ENCODE measurements around the gene SIK3. TPM values are rescaled to one million over a fixed set of nuclear protein-coding genes. Genes with fewer than 3 reads are reported as not detected.

The SIK3 gene
- total RNA-seq, 1 donor from 2014 or later: 61.0 TPM

GRCh38 chr11:116829525-116830183 lies 268.6 kb downstream of the SIK3 start, which contains the start of gene APOC3:
TSS of gene APOC3 (plus strand) at chr11:116829907. CDS start at chr11:116830583, 676 bp downstream.
- TF ChIP-seq, protein P1, sequence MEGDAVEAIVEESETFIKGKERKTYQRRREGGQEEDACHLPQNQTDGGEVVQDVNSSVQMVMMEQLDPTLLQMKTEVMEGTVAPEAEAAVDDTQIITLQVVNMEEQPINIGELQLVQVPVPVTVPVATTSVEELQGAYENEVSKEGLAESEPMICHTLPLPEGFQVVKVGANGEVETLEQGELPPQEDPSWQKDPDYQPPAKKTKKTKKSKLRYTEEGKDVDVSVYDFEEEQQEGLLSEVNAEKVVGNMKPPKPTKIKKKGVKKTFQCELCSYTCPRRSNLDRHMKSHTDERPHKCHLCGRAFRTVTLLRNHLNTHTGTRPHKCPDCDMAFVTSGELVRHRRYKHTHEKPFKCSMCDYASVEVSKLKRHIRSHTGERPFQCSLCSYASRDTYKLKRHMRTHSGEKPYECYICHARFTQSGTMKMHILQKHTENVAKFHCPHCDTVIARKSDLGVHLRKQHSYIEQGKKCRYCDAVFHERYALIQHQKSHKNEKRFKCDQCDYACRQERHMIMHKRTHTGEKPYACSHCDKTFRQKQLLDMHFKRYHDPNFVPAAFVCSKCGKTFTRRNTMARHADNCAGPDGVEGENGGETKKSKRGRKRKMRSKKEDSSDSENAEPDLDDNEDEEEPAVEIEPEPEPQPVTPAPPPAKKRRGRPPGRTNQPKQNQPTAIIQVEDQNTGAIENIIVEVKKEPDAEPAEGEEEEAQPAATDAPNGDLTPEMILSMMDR (IDR thresholded peaks at IDR 0.05; ENCODE audit: unreplicated experiment): no peak
- Mint-ChIP-seq H3K9me3 (ENCODE audit: low read depth) (no peaks in the 10 kb centered on the region), H3K4me3 (ENCODE audit: low read depth) (no peak within 1 kb of the TSS), H3K4me1 (ENCODE audit: low read depth) (peaks cover 23% of the 10 kb centered on the region), H3K27ac (no peak within 1 kb of the TSS), H3K27me3 (peaks cover 2% of the 10 kb centered on the region), H3K36me3 (ENCODE audit: insufficient read depth) (no peaks in the 10 kb centered on the region)
- no peak for DNase-seq (ENCODE audit: low spot score, unreplicated experiment)

- peaks cover 23% of the 10 kb centered on the region for H3K4me1 Mint-ChIP-seq (ENCODE audit: low read depth)
- no peak for DNase-seq (ENCODE audit: low spot score, unreplicated experiment)
- no peaks in the 10 kb centered on the region for H3K9me3 Mint-ChIP-seq (ENCODE audit: low read depth)
- H3K4me3 Mint-ChIP-seq (ENCODE audit: low read depth): no peak overlapping the region
- no peaks in the 10 kb centered on the region for H3K36me3 Mint-ChIP-seq (ENCODE audit: insufficient read depth)
- no peak overlapping the region for H3K27ac Mint-ChIP-seq
- TF ChIP-seq, protein P1 (IDR thresholded peaks at IDR 0.05; ENCODE audit: unreplicated experiment): no peak
- peaks cover 2% of the 10 kb centered on the region for H3K27me3 Mint-ChIP-seq
Observed at GRCh38 chr11:116828632-116829524, 269.4 kb downstream of the SIK3 start.

- Mint-ChIP-seq H3K27ac (no peak overlapping the region), H3K9me3 (ENCODE audit: low read depth) (no peaks in the 10 kb centered on the region), H3K36me3 (ENCODE audit: insufficient read depth) (no peaks in the 10 kb centered on the region), H3K4me1 (ENCODE audit: low read depth) (peaks cover 26% of the 10 kb centered on the region), H3K27me3 (no peaks in the 10 kb centered on the region), H3K4me3 (ENCODE audit: low read depth) (no peak overlapping the region)
- no peak for DNase-seq (ENCODE audit: low spot score, unreplicated experiment)
- TF ChIP-seq, protein P1 (IDR thresholded peaks at IDR 0.05; ENCODE audit: unreplicated experiment): no peak
Observed at GRCh38 chr11:116827461-116827860, 270.8 kb downstream of the SIK3 start.

GRCh38 chr11:116826751-116827431 lies 271.3 kb downstream of the SIK3 start:
- H3K27me3 Mint-ChIP-seq: peaks cover 5% of the 10 kb centered on the region
- H3K27ac Mint-ChIP-seq: peak overlapping the region; percentile 85
- H3K4me3 Mint-ChIP-seq (ENCODE audit: low read depth): no peak overlapping the region
- no peak for DNase-seq (ENCODE audit: low spot score, unreplicated experiment)
- TF ChIP-seq, protein P1 (IDR thresholded peaks at IDR 0.05; ENCODE audit: unreplicated experiment): no peak
- H3K4me1 Mint-ChIP-seq (ENCODE audit: low read depth): peaks cover 20% of the 10 kb centered on the region
- no peaks in the 10 kb centered on the region for H3K9me3 Mint-ChIP-seq (ENCODE audit: low read depth)
- no peaks in the 10 kb centered on the region for H3K36me3 Mint-ChIP-seq (ENCODE audit: insufficient read depth)
